CMK (cell line): ENCODE data around the gene CATSPERZ.

Experiments used
- DNase-seq: peaks from one replicate; pipeline ENCODE4 v3.0.0-alpha.2; 2010; ENCODE audit warnings: low read depth

The CATSPERZ gene

GRCh38 chr11:64342869-64343745 lies 42.9 kb downstream of the CATSPERZ start:
- no peak for DNase-seq

- DNase-seq: no peak
Observed at GRCh38 chr11:64343767-64344559, 43.8 kb downstream of the CATSPERZ start.

- DNase-seq: no peak
Observed at GRCh38 chr11:64344787-64345186, 44.6 kb downstream of the CATSPERZ start.

GRCh38 chr11:64347193-64347867 lies 47.2 kb downstream of the CATSPERZ start:
- DNase-seq: no peak

DNA sequence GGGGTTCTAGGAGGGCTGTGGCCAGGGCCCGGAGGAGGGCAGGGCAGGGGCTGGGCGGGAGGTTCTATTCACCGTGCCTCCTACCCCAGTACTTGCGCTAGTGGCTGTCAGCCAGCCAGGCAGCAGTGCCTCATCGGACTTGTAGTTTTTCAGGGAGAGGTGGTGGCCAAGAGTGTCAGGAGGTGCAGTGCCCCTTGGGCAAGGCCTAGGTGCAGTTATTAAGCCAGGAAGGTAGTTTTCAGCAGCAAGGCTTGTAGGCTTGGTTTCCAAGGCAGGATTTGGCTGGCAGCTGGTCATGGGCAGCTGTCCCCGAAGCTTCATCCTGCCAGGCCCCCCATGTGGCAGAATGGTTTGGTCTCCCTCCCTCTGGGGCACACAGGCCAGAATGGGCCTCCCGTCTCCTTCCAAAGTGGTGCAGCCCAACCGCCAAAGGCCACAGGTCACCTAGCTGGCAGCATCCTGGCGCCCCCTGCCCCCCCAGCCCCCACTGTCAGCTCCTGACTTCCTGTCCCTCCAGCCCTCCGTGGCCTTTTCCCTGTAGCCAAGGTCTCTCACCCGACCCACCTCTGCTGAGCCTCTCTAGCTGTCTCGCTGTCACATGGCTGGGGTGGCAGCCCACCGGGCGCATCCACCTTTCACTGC lies 48.3 kb downstream of the CATSPERZ start:
- DNase-seq: no peak

DNA sequence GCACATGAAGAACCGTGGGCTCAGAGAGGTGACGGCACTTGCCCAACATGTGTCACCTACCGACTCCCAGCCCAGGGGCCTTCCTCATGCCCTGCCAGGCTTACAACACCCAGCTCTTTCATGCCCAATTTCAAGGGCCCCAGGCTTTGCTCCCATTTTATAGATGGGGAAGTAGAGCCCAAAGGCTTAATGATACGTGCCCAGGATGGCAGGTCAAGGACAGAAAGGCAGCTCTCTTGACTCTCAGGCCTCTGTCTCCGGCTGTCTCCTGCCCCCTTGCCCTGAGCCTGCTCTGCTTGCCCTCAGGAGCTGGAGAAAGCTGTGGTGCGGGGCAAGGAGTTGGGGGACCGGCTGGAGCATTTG lies 48.8 kb downstream of the CATSPERZ start:
- DNase-seq: no peak

- DNase-seq: no peak
Observed at GRCh38 chr11:64349404-64349803, 49.2 kb downstream of the CATSPERZ start.

- no peak for DNase-seq
Observed at GRCh38 chr11:64351136-64351631, 51.0 kb downstream of the CATSPERZ start.

GRCh38 chr11:64352099-64352994 lies 52.2 kb downstream of the CATSPERZ start:
- DNase-seq: no peak

DNA sequence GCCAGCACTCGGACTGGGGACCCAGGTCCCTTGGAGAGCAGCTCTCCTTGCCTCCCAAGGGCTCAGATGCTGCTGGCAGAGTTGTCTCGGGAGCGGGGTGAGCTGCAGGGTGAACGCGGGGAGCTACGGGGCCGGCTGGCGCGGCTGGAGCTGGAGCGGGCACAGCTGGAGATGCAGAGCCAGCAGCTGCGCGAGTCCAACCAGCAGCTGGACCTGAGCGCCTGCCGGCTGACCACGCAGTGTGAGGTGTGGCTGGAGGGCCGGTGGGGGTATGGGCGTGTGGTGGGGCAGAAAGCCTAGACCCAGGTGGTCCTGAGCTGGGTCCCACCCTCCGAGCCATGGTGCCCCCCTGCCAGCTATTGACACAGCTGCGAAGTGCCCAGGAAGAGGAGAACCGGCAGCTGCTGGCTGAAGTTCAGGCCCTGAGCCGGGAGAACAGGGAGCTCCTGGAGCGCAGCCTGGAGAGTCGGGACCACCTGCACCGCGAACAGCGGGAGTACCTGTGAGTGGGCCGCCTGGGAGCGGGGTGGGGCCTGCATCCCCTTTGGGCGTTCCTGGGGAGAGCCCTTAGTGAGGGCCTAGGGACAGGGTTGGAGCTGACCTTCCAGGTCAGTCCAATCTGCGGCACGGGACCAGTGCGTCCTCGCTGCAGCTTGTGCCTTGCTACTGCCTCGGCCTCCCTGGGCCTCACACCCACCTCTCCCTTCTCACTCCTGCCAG lies 53.0 kb downstream of the CATSPERZ start:
- DNase-seq: no peak

DNA sequence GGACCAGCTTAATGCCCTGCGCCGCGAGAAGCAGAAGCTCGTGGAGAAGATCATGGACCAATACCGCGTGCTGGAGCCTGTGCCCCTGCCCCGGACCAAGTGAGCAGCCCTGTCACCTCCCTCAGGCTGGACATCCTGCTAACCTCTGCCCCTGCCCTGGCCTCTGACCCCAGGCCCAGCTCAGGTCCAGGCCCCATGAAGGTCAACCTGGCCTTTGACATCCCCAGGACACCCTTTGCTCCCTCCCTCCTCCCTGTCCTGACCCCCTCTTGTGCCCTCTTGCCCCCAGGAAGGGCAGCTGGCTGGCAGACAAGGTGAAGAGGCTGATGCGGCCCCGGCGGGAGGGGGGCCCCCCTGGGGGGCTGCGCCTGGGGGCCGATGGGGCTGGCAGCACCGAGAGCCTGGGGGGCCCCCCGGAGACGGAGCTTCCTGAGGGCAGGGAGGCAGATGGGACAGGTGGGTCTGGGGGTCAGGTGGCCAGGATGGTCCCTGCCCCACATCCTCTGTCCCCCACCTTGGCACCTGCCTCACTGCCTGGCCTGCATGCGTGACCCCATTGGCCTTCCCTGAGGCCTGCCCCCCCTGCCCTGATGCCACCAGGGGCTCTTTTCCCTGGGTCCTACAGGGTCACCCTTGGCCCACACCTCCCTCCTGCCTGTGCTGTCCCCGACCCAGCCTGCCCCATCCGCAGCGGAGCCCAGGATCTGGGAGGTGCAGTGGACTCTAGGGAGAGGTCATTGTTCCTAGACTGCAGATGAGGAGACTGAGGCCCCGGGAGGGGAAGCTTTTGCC lies 53.8 kb downstream of the CATSPERZ start:
- no peak for DNase-seq
